Type B pancreatic cell (in vitro differentiated cells): ENCODE measurements around the gene CCDC33. TPM values are rescaled to one million over a fixed set of nuclear protein-coding genes. Genes with fewer than 3 reads are reported as not detected.
A peak's percentile ranks its signal among the peaks of the same experiment; 100 is the strongest.

Experiments
- DNase-seq: peaks from one replicate; pipeline ENCODE4 v3.0.0; 2021; ENCODE audit warnings: mixed read lengths; ENCODE audit not compliant: unreplicated experiment; ENCODE audit errors: extremely low spot score
- H3K27ac Mint-ChIP-seq: 2 replicates; pipeline ENCODE4 v1.8.0; 2021; ENCODE audit warnings: mild to moderate bottlenecking, mixed read lengths
- H3K27me3 Mint-ChIP-seq: 2 replicates; pipeline ENCODE4 v1.8.0; 2021; ENCODE audit warnings: mixed read lengths
- H3K36me3 Mint-ChIP-seq: 2 replicates; pipeline ENCODE4 v1.8.0; 2021; ENCODE audit warnings: mixed read lengths
- H3K4me1 Mint-ChIP-seq: one replicate; pipeline ENCODE4 v1.8.0; 2021; ENCODE audit warnings: mixed read lengths; ENCODE audit not compliant: unreplicated experiment
- H3K4me3 Mint-ChIP-seq: 2 replicates; pipeline ENCODE4 v1.8.0; 2021; ENCODE audit warnings: mild to moderate bottlenecking, mixed read lengths
- H3K9me3 Mint-ChIP-seq: 2 replicates; pipeline ENCODE4 v1.8.0; 2021; ENCODE audit warnings: mixed read lengths
- total RNA-seq: library from RNA; stranded (reverse); gene quantifications from 2 replicates; pipeline ENCODE4 v1.2.1, GENCODE V29; 2021; ENCODE audit warnings: low replicate concordance
- TF ChIP-seq, protein P1 (sequence below): fragments of 200-600 bp; sonication (generic); conservative IDR thresholded peaks from 2 replicates; pipeline ENCODE4 v1.5.0; 2021; ENCODE audit warnings: antibody characterized with exemption, mild to moderate bottlenecking

The CCDC33 gene
- total RNA-seq, 1 donor from 2014 or later: 5.0 TPM

DNA sequence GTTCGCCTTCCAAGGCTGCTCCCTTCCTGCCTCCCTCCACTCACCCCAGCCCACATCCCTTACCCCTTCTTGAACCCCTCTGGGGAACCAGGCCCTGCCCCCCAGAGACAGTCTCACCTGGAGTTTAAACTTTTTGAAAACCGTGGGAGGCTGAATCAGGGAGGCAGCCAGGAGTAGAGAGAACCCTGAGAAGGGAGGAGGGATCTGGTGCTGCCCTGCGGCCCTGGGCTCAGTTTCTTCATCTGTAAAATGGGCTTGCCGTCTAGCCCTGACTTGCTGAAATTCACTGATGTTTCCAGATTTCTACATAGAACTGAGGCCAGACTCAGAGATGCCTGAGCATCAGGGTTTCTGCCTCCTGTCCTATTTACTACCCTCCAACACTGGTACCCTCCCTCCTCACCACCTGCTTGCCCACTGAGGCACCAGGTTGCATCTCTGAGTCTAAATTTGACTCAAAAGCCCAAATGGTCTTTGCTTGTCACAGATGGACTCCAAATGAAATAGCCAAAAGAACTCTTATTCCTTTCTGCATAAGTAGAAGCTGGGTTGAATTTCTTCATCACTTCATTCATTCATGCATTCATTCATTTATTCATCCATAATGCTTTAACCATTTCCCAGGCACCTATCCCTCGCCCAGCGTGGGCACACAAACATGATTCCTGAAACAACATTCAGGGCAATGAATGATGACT, 21.7 kb upstream of the CCDC33 start:
- Mint-ChIP-seq H3K4me1 (peaks cover 72% of the 10 kb centered on the region), H3K27ac (peak overlapping the region; percentile 1), H3K4me3 (peak overlapping the region; percentile 45), H3K36me3 (peaks cover 4% of the 10 kb centered on the region), H3K9me3 (peaks cover 5% of the 10 kb centered on the region), H3K27me3 (peaks cover 11% of the 10 kb centered on the region)
- DNase-seq: no peak
- TF ChIP-seq, protein P1, sequence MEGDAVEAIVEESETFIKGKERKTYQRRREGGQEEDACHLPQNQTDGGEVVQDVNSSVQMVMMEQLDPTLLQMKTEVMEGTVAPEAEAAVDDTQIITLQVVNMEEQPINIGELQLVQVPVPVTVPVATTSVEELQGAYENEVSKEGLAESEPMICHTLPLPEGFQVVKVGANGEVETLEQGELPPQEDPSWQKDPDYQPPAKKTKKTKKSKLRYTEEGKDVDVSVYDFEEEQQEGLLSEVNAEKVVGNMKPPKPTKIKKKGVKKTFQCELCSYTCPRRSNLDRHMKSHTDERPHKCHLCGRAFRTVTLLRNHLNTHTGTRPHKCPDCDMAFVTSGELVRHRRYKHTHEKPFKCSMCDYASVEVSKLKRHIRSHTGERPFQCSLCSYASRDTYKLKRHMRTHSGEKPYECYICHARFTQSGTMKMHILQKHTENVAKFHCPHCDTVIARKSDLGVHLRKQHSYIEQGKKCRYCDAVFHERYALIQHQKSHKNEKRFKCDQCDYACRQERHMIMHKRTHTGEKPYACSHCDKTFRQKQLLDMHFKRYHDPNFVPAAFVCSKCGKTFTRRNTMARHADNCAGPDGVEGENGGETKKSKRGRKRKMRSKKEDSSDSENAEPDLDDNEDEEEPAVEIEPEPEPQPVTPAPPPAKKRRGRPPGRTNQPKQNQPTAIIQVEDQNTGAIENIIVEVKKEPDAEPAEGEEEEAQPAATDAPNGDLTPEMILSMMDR: no peak

GRCh38 chr15:74215958-74216357, 20.2 kb upstream of the CCDC33 start:
- H3K36me3 Mint-ChIP-seq: peaks cover 4% of the 10 kb centered on the region
- H3K4me3 Mint-ChIP-seq: no peak overlapping the region
- TF ChIP-seq, protein P1: no peak
- H3K27ac Mint-ChIP-seq: no peak overlapping the region
- no peak for DNase-seq
- H3K4me1 Mint-ChIP-seq: peaks cover 72% of the 10 kb centered on the region
- peaks cover 18% of the 10 kb centered on the region for H3K27me3 Mint-ChIP-seq
- peaks cover 5% of the 10 kb centered on the region for H3K9me3 Mint-ChIP-seq

GRCh38 chr15:74216949-74217348, 19.2 kb upstream of the CCDC33 start:
- no peak overlapping the region for H3K4me3 Mint-ChIP-seq
- TF ChIP-seq, protein P1: no peak
- DNase-seq: no peak
- H3K27me3 Mint-ChIP-seq: peaks cover 18% of the 10 kb centered on the region
- H3K27ac Mint-ChIP-seq: no peak overlapping the region
- H3K9me3 Mint-ChIP-seq: peaks cover under 1% of the 10 kb centered on the region
- peaks cover 75% of the 10 kb centered on the region for H3K4me1 Mint-ChIP-seq
- no peaks in the 10 kb centered on the region for H3K36me3 Mint-ChIP-seq

DNA sequence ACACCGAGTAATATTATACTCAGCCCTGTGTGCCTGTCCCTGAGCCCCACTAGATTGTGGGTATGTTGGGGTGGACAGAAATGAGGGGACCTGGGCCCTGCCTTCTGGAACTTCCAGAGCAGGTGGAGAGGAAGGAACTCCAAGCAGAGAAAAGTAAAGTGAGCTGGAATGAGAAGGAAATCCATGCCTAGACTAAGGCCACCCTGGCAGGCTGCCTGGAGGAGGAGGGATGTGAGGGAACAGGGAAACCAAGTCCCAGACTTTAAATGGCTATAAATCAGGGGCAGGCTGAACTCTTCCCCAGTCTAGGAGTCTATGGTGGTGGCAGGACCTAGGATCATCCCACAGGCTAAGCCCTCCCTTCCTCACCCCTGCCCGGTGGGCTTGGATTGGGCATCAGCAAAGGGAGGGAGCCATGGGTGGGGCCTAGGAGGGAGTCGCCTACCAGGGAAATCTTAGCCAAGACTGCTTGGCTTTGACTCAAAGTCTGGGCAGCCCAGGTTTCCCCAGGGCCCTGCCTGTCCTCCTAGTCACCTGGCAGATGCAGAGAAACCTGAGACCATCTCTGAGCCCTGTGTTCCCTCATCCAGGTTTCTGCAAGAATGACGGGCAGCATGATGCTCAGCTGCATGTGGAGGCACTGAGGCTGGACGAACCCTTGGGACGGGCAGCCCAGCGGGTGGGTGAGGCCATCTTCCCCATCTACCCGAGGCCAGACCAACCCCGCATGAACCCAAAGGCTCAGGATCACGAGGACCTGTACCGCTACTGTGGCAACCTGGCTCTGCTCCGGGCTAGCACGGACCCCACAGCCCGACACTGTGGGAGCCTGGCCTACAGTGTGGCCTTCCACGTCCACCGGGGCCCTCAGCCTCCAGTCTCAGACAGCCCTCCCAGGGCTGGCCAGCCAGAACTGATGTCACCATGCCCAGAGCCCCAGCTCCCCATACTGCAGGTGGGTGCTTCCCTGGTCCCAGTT, 17.9 kb upstream of the CCDC33 start:
- TF ChIP-seq, protein P1: no peak
- H3K4me1 Mint-ChIP-seq: peaks cover 73% of the 10 kb centered on the region
- H3K27me3 Mint-ChIP-seq: peaks cover 18% of the 10 kb centered on the region

DNA sequence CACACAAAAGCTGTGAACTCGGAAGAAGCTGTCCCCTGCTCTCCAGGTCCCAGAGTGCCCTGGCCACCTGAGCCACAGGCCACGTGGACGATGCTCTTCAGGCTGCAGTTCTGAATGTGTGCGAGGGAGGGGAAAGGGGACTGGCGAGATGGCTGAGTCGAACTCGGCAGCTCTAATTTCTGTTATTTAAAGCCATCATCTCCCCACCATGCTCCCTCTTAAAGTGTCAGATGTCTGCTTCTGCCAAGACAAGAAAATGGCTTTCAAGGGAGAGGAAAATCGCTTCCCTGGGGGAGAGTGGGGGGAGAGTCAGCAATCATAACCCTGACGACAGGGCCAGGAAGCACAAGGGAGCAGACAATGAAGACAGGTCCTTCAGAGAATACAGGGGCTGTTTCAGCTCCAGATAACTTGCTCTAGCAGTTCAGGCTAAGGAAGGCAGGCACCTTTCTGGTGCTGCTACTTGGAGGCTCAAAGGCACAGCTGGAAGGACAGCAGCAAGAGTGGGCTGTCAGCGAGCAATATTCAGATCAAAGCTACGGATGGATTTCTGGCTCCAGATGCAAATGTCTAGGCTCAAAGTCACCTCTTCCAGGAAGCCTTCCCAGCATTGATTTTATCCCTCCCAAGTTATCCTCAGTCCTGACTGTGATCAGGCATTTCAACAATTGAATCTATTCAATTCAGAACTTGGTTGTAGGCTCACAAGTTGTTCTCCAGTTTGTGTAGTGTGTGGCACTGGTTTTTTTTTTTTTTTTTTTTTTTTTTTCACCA, 15.5 kb upstream of the CCDC33 start:
- Mint-ChIP-seq H3K4me1 (peaks cover 72% of the 10 kb centered on the region), H3K4me3 (peak overlapping the region; percentile 60), H3K27me3 (peaks cover 20% of the 10 kb centered on the region), H3K27ac (peak overlapping the region; percentile 26), H3K36me3 (no peaks in the 10 kb centered on the region), H3K9me3 (no peaks in the 10 kb centered on the region)
- TF ChIP-seq, protein P1: no peak
- DNase-seq: no peak

More for the DNA sequence above, 17.9 kb upstream of the CCDC33 start:
- Mint-ChIP-seq H3K9me3 (no peaks in the 10 kb centered on the region), H3K4me3 (no peak overlapping the region), H3K36me3 (no peaks in the 10 kb centered on the region), H3K27ac (no peak overlapping the region)
- no peak for DNase-seq
